C1 segment of cervical spinal cord (tissue), 14 donors: ENCODE measurements around the gene MBD4.

Experiments
- DNase-seq, 14 donors: peaks; one replicate each; lab custom pipeline; 2025; lab: John Stamatoyannopoulos, UW

The MBD4 gene

DNA sequence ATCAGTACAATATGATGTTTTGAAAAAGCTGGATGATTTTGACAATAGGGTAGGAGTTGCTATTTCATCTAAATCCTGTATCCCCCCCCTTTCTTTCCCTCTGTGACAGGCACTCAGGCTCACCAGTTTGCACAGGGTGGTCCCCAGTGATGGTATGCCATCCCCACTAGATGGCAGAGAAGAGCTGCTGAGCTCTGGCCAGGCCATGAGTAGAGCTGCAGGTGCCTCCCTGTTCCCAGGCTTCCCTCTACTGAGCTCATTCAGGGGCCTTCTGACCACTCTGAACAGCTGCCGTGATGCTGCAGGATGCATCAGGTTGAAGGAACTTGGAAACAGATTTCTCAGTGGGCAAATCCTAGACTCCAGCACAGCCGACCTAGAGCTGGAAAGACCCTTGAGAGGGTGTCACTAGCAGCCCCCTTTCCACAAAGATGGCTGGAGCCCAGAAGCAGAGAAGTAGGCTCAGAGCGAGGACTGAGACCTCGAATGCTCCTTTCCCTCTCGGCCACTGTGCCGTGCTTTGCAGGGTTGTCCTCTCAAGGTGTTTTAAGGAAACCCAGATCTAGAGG is 56.4 kb downstream of the MBD4 start:
- DNase-seq = peak in 10 of 14 donors; percentile 10 to 45 (median 20)

DNA sequence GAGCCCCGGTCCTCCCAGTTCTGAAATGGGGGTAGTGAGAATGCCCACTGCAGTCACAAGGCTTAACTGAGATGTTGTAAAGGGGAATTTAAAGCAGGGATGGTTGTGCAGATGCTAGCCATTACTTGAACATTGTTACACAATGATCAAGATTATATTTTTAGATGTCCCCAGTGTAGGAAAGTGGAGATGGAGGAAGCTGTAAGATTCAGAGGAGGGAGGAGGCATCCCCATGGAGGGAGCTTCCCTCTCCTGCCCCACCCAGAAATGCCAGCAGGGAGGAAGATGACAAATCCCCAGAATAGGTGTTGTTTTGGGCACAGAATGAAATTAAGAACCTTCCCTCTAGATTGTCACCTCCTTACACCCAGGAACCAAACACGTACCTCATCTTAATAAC is 57.4 kb downstream of the MBD4 start:
- no peak for DNase-seq
